ENCODE results near the gene SLC18A3. TPM values are rescaled to one million over a fixed set of nuclear protein-coding genes. Genes with fewer than 3 reads are reported as not detected.

SLC18A3 gene
- total and polyA plus RNA-seq, 5 donors from 2014 or later = not detected

GRCh38 chr10:49619613-49620012, 9.5 kb downstream of the SLC18A3 start:
- no peaks in the 10 kb centered on the region for H3K36me3 Mint-ChIP-seq

GRCh38 chr10:49620286-49620810, 10.2 kb downstream of the SLC18A3 start:
- no peak for DNase-seq
- no peaks in the 10 kb centered on the region for H3K36me3 ChIP-seq (ENCODE audit: control insufficient read depth, insufficient read depth, low read length)
- H3K4me3 Mint-ChIP-seq = no peak overlapping the region
- H3K36me3 Mint-ChIP-seq = no peaks in the 10 kb centered on the region
- no peaks in the 10 kb centered on the region for H3K4me1 ChIP-seq (ENCODE audit: control insufficient read depth, insufficient read depth, low read length, poor library complexity, severe bottlenecking)
- H3K27me3 ChIP-seq (ENCODE audit: control insufficient read depth, insufficient read depth, low read length) = no peaks in the 10 kb centered on the region
- H3K4me1 Mint-ChIP-seq = peaks cover 0 to 3% (median 0%) of the 10 kb centered on the region in 4 donors
- no peaks in the 10 kb centered on the region for H3K9me3 ChIP-seq (ENCODE audit: control insufficient read depth in 2 of 2, low read length in 2 of 2)
- H3K9me3 Mint-ChIP-seq = peaks cover 0 to 1% (median 0%) of the 10 kb centered on the region in 7 donors
- ATAC-seq (ENCODE audit: low read depth in 2 of 2) = no peak
- peaks cover 33% of the 10 kb centered on the region for H3K27me3 Mint-ChIP-seq
- no peak overlapping the region for H3K27ac ChIP-seq (ENCODE audit: insufficient read depth, low read length, poor library complexity, severe bottlenecking)
- no peak overlapping the region for H3K27ac Mint-ChIP-seq
- no peak overlapping the region for H3K4me3 ChIP-seq (ENCODE audit: low read depth, low read length)

More at GRCh38 chr10:49619613-49620012, 9.5 kb downstream of the SLC18A3 start:
- H3K4me3 Mint-ChIP-seq = no peak overlapping the region
- peak overlapping the region in 1 of 3 donors; percentile 50 for H3K27ac Mint-ChIP-seq
- ATAC-seq (ENCODE audit: low read depth in 2 of 2) (no peak), DNase-seq (no peak)
- Histone ChIP-seq H3K4me1 (ENCODE audit: control insufficient read depth, insufficient read depth, low read length, poor library complexity, severe bottlenecking) (no peaks in the 10 kb centered on the region), H3K4me3 (ENCODE audit: low read depth, low read length) (no peak overlapping the region), H3K27ac (ENCODE audit: insufficient read depth, low read length, poor library complexity, severe bottlenecking) (no peak overlapping the region), H3K9me3 (ENCODE audit: control insufficient read depth in 2 of 2, low read length in 2 of 2) (no peaks in the 10 kb centered on the region), H3K27me3 (ENCODE audit: control insufficient read depth, insufficient read depth, low read length) (peaks cover 3% of the 10 kb centered on the region), H3K36me3 (ENCODE audit: control insufficient read depth, insufficient read depth, low read length) (no peaks in the 10 kb centered on the region)
- no peaks in the 10 kb centered on the region for H3K9me3 Mint-ChIP-seq
- H3K4me1 Mint-ChIP-seq = peaks cover 0 to 3% (median 0%) of the 10 kb centered on the region in 4 donors
- peaks cover 38% of the 10 kb centered on the region for H3K27me3 Mint-ChIP-seq

- H3K36me3 ChIP-seq (ENCODE audit: control insufficient read depth, insufficient read depth, low read length) = no peaks in the 10 kb centered on the region
- Mint-ChIP-seq H3K36me3 (no peaks in the 10 kb centered on the region), H3K27me3 (peaks cover 28% of the 10 kb centered on the region), H3K9me3 (peaks cover 0 to 1% (median 0%) of the 10 kb centered on the region in 7 donors), H3K4me1 (peaks cover 0 to under 1% (median 0%) of the 10 kb centered on the region in 4 donors), H3K27ac (no peak overlapping the region), H3K4me3 (no peak overlapping the region)
- no peak overlapping the region for H3K4me3 ChIP-seq (ENCODE audit: low read depth, low read length)
- no peaks in the 10 kb centered on the region for H3K27me3 ChIP-seq (ENCODE audit: control insufficient read depth, insufficient read depth, low read length)
- H3K27ac ChIP-seq (ENCODE audit: insufficient read depth, low read length, poor library complexity, severe bottlenecking) = no peak overlapping the region
- no peak for ATAC-seq (ENCODE audit: low read depth in 2 of 2)
- no peak for DNase-seq
- H3K4me1 ChIP-seq (ENCODE audit: control insufficient read depth, insufficient read depth, low read length, poor library complexity, severe bottlenecking) = no peaks in the 10 kb centered on the region
- H3K9me3 ChIP-seq (ENCODE audit: control insufficient read depth in 2 of 2, low read length in 2 of 2) = no peaks in the 10 kb centered on the region
Observed at GRCh38 chr10:49620841-49621378, 10.8 kb downstream of the SLC18A3 start.

GRCh38 chr10:49621561-49621960, 11.5 kb downstream of the SLC18A3 start:
- Mint-ChIP-seq H3K27me3 (peaks cover 21% of the 10 kb centered on the region), H3K27ac (no peak overlapping the region), H3K4me1 (no peaks in the 10 kb centered on the region), H3K4me3 (no peak overlapping the region), H3K36me3 (no peaks in the 10 kb centered on the region), H3K9me3 (peaks cover 0 to 1% (median 0%) of the 10 kb centered on the region in 7 donors)
- Histone ChIP-seq H3K4me3 (ENCODE audit: low read depth, low read length) (no peak overlapping the region), H3K4me1 (ENCODE audit: control insufficient read depth, insufficient read depth, low read length, poor library complexity, severe bottlenecking) (no peaks in the 10 kb centered on the region), H3K27me3 (ENCODE audit: control insufficient read depth, insufficient read depth, low read length) (no peaks in the 10 kb centered on the region), H3K9me3 (ENCODE audit: control insufficient read depth in 2 of 2, low read length in 2 of 2) (no peaks in the 10 kb centered on the region), H3K27ac (ENCODE audit: insufficient read depth, low read length, poor library complexity, severe bottlenecking) (no peak overlapping the region), H3K36me3 (ENCODE audit: control insufficient read depth, insufficient read depth, low read length) (no peaks in the 10 kb centered on the region)
- no peak for DNase-seq
- ATAC-seq (ENCODE audit: low read depth in 2 of 2) = no peak

GRCh38 chr10:49622426-49623425, 12.6 kb downstream of the SLC18A3 start:
- H3K27me3 Mint-ChIP-seq = peaks cover 13% of the 10 kb centered on the region
- no peak overlapping the region for H3K4me3 Mint-ChIP-seq
- Histone ChIP-seq H3K4me1 (ENCODE audit: control insufficient read depth, insufficient read depth, low read length, poor library complexity, severe bottlenecking) (no peaks in the 10 kb centered on the region), H3K9me3 (ENCODE audit: control insufficient read depth in 2 of 2, low read length in 2 of 2) (no peaks in the 10 kb centered on the region), H3K36me3 (ENCODE audit: control insufficient read depth, insufficient read depth, low read length) (no peaks in the 10 kb centered on the region), H3K27me3 (ENCODE audit: control insufficient read depth, insufficient read depth, low read length) (no peaks in the 10 kb centered on the region), H3K27ac (ENCODE audit: insufficient read depth, low read length, poor library complexity, severe bottlenecking) (no peak overlapping the region), H3K4me3 (ENCODE audit: low read depth, low read length) (no peak overlapping the region)
- H3K36me3 Mint-ChIP-seq = no peaks in the 10 kb centered on the region
- ATAC-seq (ENCODE audit: low read depth in 2 of 2) (no peak), DNase-seq (no peak)
- no peaks in the 10 kb centered on the region for H3K4me1 Mint-ChIP-seq
- H3K9me3 Mint-ChIP-seq = peaks cover 0 to 1% (median 0%) of the 10 kb centered on the region in 7 donors
- H3K27ac Mint-ChIP-seq = no peak overlapping the region

GRCh38 chr10:49624629-49625028, 14.5 kb downstream of the SLC18A3 start:
- peaks cover 0 to 1% (median 0%) of the 10 kb centered on the region in 7 donors for H3K9me3 Mint-ChIP-seq
- no peaks in the 10 kb centered on the region for H3K4me1 Mint-ChIP-seq
- H3K27me3 Mint-ChIP-seq = peaks cover under 1% of the 10 kb centered on the region
- Histone ChIP-seq H3K27me3 (ENCODE audit: control insufficient read depth, insufficient read depth, low read length) (no peaks in the 10 kb centered on the region), H3K27ac (ENCODE audit: insufficient read depth, low read length, poor library complexity, severe bottlenecking) (no peak overlapping the region), H3K9me3 (ENCODE audit: control insufficient read depth in 2 of 2, low read length in 2 of 2) (no peaks in the 10 kb centered on the region), H3K4me3 (ENCODE audit: low read depth, low read length) (no peak overlapping the region), H3K36me3 (ENCODE audit: control insufficient read depth, insufficient read depth, low read length) (no peaks in the 10 kb centered on the region), H3K4me1 (ENCODE audit: control insufficient read depth, insufficient read depth, low read length, poor library complexity, severe bottlenecking) (no peaks in the 10 kb centered on the region)
- DNase-seq = no peak
- H3K36me3 Mint-ChIP-seq = no peaks in the 10 kb centered on the region
- ATAC-seq (ENCODE audit: low read depth in 2 of 2) = no peak
- no peak overlapping the region for H3K4me3 Mint-ChIP-seq
- H3K27ac Mint-ChIP-seq = no peak overlapping the region

GRCh38 chr10:49625411-49625810, 15.3 kb downstream of the SLC18A3 start:
- H3K27me3 ChIP-seq (ENCODE audit: control insufficient read depth, insufficient read depth, low read length) = no peaks in the 10 kb centered on the region

More at GRCh38 chr10:49625411-49625810, 15.3 kb downstream of the SLC18A3 start:
- Histone ChIP-seq H3K4me3 (ENCODE audit: low read depth, low read length) (no peak overlapping the region), H3K27ac (ENCODE audit: insufficient read depth, low read length, poor library complexity, severe bottlenecking) (no peak overlapping the region), H3K9me3 (ENCODE audit: control insufficient read depth in 2 of 2, low read length in 2 of 2) (no peaks in the 10 kb centered on the region), H3K4me1 (ENCODE audit: control insufficient read depth, insufficient read depth, low read length, poor library complexity, severe bottlenecking) (no peaks in the 10 kb centered on the region), H3K36me3 (ENCODE audit: control insufficient read depth, insufficient read depth, low read length) (no peaks in the 10 kb centered on the region)
- no peak for ATAC-seq (ENCODE audit: low read depth in 2 of 2)
- Mint-ChIP-seq H3K27me3 (no peaks in the 10 kb centered on the region), H3K36me3 (no peaks in the 10 kb centered on the region), H3K27ac (no peak overlapping the region), H3K4me3 (no peak overlapping the region), H3K9me3 (peaks cover 0 to 1% (median 0%) of the 10 kb centered on the region in 7 donors), H3K4me1 (no peaks in the 10 kb centered on the region)
- no peak for DNase-seq

Data from CD4-positive, CD25-positive, alpha-beta regulatory T cell (primary cell).